NB4 (cell line): ENCODE results near the gene PROM1.

Source experiments
- DNase-seq: peaks from one replicate; pipeline ENCODE4 v3.0.0; 2010; ENCODE audit warnings: low read depth
- H3K4me3 ChIP-seq: one replicate; pipeline ENCODE4 v1.5.1; 2011; ENCODE audit warnings: mild to moderate bottlenecking, low read depth, low read length, moderate library complexity
- CTCF ChIP-seq: IDR thresholded peaks from one replicate; pipeline ENCODE4 v1.5.1; 2012; ENCODE audit warnings: low read depth, low read length
- MAX ChIP-seq: IDR thresholded peaks from 2 replicates; pipeline ENCODE4 v1.6.1; 2011; ENCODE audit warnings: low read depth, low read length
- MYC ChIP-seq: IDR thresholded peaks from 2 replicates; pipeline ENCODE4 v1.6.1; 2011; ENCODE audit warnings: low read depth, low read length
- POLR2A ChIP-seq: IDR thresholded peaks from 2 replicates; pipeline ENCODE4 v1.6.1; 2011; ENCODE audit warnings: mild to moderate bottlenecking; ENCODE audit not compliant: insufficient read length; ENCODE audit errors: extremely low read depth

Gene PROM1

GRCh38 chr4:16016536-16016935 lies 67.3 kb downstream of the PROM1 start:
- DNase-seq = no peak
- no peak for TF ChIP-seq CTCF
- no peak for TF ChIP-seq POLR2A
- TF ChIP-seq MAX = no peak
- no peak for TF ChIP-seq MYC
- no peak overlapping the region for H3K4me3 ChIP-seq

GRCh38 chr4:16011173-16011572 lies 72.7 kb downstream of the PROM1 start:
- no peak for DNase-seq
- no peak for TF ChIP-seq CTCF
- TF ChIP-seq POLR2A = no peak
- no peak for TF ChIP-seq MYC
- TF ChIP-seq MAX = no peak

GRCh38 chr4:16009153-16009552 lies 74.7 kb downstream of the PROM1 start:
- no peak for TF ChIP-seq MYC
- no peak for TF ChIP-seq POLR2A
- TF ChIP-seq CTCF = no peak
- TF ChIP-seq MAX = no peak
- no peak for DNase-seq
- no peak overlapping the region for H3K4me3 ChIP-seq

More at GRCh38 chr4:16011173-16011572, 72.7 kb downstream of the PROM1 start:
- H3K4me3 ChIP-seq = no peak overlapping the region

- TF ChIP-seq CTCF = no peak
- TF ChIP-seq POLR2A = no peak
- no peak for TF ChIP-seq MAX
- no peak for TF ChIP-seq MYC
- DNase-seq = no peak
- no peak overlapping the region for H3K4me3 ChIP-seq
Observed at GRCh38 chr4:16007471-16008095, 76.2 kb downstream of the PROM1 start.

- no peak overlapping the region for H3K4me3 ChIP-seq
Observed at GRCh38 chr4:16006771-16007446, 76.9 kb downstream of the PROM1 start.

More at GRCh38 chr4:16006771-16007446, 76.9 kb downstream of the PROM1 start:
- DNase-seq = no peak
- TF ChIP-seq MYC (no peak), POLR2A (no peak), CTCF (no peak), MAX (no peak)
